Erythroblast (primary cell): Measurements from ENCODE around the gene TDP2.
"Not testable (repeated sequence)": the region's sequence is repeated elsewhere in the genome, so short reads cannot be mapped to it uniquely, and the experiment has no call there.

Source experiments
- DNase-seq, 2 experiments: peaks; one replicate each; lab custom pipeline; 2025; lab: John Stamatoyannopoulos, UW
- GATA1 ChIP-seq: IDR thresholded peaks from 2 replicates; pipeline ENCODE4 v1.6.1; 2011; ENCODE audit warnings: low read depth, mild to moderate bottlenecking, control low read depth, low read length, moderate library complexity
- POLR2A ChIP-seq: IDR thresholded peaks from 2 replicates; pipeline ENCODE4 v1.6.1; 2011; ENCODE audit warnings: mild to moderate bottlenecking, low read length

The TDP2 gene

DNA sequence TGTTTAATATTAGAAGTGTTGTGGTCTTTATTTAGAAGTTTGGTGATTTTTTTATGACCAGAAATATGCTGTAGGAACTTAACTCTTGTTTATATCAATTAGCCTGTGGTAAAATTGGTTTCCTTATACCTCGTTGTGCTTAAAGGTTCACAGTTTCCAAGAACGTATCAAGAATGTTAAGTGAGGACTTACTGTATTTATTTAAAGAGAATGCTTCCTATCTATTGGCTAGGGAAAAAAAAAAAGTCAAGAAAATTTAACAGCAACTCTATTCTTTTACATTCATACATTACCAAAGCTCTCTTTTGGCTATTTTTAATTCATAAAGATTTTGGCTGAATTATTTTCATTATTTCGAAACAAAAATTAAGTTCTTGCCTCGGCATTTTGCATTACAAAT, 22.3 kb downstream of the TDP2 start:
- DNase-seq, result no peak
- TF ChIP-seq GATA1 (no peak), POLR2A (no peak)

- TF ChIP-seq POLR2A (no peak), GATA1 (no peak)
- no peak for DNase-seq
Observed at GRCh38 chr6:24643920-24644319, 22.8 kb downstream of the TDP2 start.

DNA sequence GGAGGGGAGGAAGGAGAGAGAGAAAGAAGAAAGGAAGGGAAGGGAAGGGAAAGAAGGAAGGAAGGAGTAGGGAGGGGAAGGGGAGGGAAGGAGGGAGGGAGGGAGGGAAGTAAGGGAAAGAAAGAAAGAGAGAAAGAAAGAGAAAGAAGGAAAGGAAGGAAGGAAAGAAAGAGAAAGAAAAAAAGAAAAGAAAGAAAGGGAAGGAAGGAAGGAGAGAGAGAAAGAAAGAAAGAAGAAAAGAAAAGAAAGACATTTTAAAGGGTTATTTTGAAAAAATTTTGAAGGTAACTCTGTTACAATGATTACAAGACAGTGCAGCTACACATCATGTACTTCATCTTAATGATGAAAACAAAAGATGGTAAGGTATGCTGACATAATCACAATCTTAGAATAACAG, 24.6 kb downstream of the TDP2 start:
- TF ChIP-seq POLR2A (no peak), GATA1 (no peak)
- no peak for DNase-seq

DNA sequence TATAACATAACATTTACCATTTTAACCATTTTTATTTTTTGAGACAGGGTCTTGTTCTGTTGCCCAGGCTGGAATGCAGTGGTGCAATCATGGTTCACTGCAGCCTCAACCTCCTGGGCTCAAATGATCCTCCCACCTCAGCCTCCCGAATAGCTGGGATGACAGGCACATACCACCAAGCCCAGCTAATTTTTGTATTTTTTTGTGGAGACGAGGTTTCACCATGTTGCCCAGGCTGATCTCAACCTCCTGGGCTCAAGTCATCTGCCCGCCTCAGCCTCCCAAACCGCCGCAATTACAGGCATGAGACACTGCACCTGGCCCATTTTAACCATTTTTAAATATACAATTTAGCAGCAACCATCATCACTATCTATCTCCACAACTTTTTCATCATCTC, 26.1 kb downstream of the TDP2 start:
- not testable (repeated sequence) for DNase-seq

GRCh38 chr6:24640166-24640565, 26.5 kb downstream of the TDP2 start:
- no peak for DNase-seq
- TF ChIP-seq GATA1, result no peak

DNA sequence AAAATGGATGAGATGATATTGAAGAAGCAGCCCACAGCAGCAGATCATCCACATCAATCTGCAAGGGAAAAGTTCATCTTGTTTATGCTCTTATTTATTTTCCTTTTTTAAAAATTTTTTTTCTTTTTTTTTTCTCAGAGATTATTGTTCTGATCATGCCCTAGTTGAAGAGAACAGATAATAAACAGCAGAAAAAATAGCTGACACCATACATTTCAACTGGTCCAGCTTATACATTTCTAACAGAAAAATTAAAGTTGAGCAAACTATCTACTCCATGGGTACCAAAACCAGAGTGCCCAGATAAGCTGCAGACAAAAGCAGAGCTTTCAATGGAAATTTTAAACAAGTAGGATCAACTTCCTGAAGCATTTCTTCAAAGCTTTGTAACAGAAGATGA, 30.0 kb downstream of the TDP2 start:
- TF ChIP-seq POLR2A, result no peak
- TF ChIP-seq GATA1, result no peak
- DNase-seq, result no peak

DNA sequence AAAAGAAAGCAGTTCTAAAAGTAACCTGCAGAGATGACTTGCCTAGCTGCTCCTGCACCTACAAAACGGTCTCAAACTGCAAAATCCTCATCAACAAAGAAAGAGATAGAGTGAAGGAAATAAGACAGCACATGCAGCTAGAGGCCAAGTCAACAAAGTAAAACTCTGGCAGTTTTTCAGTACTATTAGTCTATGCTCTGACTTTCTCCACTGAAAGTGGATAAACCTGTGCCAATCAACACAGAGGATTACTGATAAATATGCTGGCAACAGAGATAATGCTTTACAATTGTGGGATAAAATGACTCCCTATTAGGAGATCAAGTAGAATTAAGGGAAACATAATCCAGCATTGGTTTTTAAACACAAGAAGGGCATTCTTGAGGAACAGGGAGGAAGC, 34.1 kb downstream of the TDP2 start:
- TF ChIP-seq POLR2A, result no peak
- no peak for TF ChIP-seq GATA1
- no peak for DNase-seq

DNA sequence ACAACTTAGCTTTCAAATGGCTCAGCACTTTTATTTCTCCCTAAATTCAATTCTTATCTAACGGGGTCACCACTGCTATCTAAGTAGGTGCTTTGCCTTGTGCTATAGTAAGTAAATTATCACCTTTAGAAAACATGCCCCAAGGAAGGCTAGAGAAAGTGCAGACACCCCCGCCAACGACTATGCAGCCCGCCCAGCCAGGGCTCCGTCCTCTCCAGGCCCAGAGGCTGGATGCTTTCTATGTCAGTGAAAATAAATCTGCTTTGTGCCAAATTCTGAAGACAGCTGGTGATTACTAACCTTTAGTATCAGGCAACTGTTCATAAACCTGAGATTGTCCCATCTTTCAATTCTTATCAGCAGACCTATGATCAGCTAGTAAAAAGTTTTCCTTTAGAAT, 35.0 kb downstream of the TDP2 start:
- no peak for TF ChIP-seq GATA1
- no peak for TF ChIP-seq POLR2A
- DNase-seq, result no peak

- TF ChIP-seq GATA1, result no peak
- no peak for TF ChIP-seq POLR2A
- no peak for DNase-seq
Observed at GRCh38 chr6:24630856-24631505, 35.7 kb downstream of the TDP2 start.

DNA sequence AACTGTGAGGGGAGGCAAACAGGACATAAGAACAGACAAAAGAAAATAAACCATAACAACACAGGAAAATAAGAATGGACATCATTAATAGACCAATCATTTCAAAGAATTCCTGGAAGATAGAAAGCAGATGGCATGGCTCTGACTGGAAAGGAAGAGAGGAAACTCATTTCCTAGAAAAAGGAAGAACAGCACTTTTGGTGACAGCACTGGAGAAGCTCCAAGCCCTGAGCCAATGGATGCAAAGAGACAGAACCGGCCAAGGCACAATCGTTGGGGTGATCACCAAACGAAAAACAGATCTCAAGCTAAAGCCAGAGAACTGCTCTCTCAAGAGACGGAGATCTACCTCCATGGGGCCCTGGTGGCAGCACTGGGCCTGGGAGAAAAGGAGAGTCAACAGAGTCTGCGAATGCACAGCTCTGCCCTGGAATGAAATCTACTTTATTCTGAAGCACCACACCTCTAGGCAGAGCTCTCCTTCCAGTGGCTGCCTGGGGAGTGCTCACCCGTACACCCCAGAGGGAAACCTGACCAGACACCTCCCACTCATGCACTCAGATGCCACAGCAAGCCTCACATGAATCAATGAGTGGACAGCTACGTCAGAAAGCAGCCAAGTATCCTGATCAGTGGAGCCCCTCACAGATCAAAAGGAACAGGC, 44.9 kb downstream of the TDP2 start:
- DNase-seq, result no peak
- TF ChIP-seq POLR2A (no peak), GATA1 (no peak)

DNA sequence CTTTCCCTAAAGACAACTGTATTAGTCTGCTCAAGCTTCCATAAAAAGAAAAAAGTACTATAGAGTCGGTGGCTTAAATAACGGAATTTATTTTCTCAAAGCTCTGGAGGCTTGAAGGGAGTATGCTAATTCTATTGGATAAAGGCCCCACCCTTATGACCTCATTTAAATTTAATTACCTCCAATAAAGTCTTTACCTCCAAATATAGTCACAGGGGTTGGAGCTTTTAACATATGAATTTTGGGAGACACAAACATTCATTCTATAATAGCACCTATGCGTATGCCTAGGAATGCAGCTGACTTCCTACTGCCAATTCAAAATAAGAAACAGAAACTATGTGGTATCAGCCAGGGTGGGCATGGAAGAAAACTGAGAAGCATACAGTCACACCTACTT, 46.1 kb downstream of the TDP2 start:
- TF ChIP-seq POLR2A, result no peak
- TF ChIP-seq GATA1, result no peak

DNA sequence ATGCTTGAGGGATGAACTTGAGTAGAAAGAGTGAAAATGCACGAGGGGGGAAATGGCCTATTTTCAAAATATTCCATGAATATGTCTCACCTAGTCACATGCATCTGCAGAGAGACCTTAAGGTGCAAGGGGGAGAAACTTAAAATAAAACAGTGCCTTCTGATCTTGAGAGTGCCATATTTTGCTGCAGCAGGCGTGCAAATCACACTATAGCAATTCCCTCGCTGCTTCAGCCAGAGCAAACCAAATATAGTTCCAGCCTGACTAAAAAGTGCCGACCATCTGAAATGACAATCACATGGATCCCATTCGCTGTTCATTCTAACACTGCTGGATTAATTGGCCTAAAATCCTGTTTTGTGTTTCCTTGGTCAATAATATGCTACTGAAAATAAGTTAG, 47.0 kb downstream of the TDP2 start:
- no peak for DNase-seq
- TF ChIP-seq GATA1 (no peak), POLR2A (no peak)

More for the DNA sequence above, 46.1 kb downstream of the TDP2 start:
- DNase-seq, result no peak

GRCh38 chr6:24614648-24615047, 52.1 kb downstream of the TDP2 start:
- TF ChIP-seq POLR2A, result no peak
- TF ChIP-seq GATA1, result no peak
- DNase-seq, result no peak

DNA sequence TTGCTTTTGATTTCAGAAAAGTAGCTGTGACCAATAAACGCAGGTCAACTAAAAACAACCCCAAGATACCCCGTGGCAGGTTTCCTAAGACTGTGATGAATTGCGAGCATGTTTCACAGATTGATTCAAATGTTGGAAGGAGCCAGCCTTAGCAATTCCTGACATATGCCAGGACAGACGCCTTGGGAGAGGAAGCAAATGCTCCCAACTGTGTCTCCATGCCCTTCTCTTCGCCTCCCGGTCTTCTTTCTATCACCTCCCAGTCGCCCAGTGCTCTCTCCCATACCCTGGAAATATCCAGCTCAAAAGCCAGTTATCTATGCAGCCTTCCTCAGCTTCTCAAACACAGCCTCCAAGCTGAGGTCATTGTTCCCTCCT, 52.7 kb downstream of the TDP2 start:
- TF ChIP-seq GATA1, result no peak
- no peak for DNase-seq

GRCh38 chr6:24613361-24614042, 53.2 kb downstream of the TDP2 start:
- TF ChIP-seq GATA1, result no peak
- no peak for TF ChIP-seq POLR2A
- DNase-seq, result no peak
